NCI-H2107 treated with DMSO at 0.1 percent for 48 hours (cell line): ENCODE measurements around the gene SLC13A1.

Source experiments
- DNase-seq: peaks from one replicate; lab custom pipeline; 2025; ENCODE audit not compliant: unreplicated experiment; lab: John Stamatoyannopoulos, UW

The SLC13A1 gene

GRCh38 chr7:123193235-123193634, 6.5 kb downstream of the SLC13A1 start:
- DNase-seq, result no peak

GRCh38 chr7:123191132-123191531, 8.6 kb downstream of the SLC13A1 start:
- no peak for DNase-seq

- no peak for DNase-seq
Observed at GRCh38 chr7:123190109-123190831, 9.5 kb downstream of the SLC13A1 start.

- no peak for DNase-seq
Observed at GRCh38 chr7:123185756-123186155, 14.0 kb downstream of the SLC13A1 start.

- no peak for DNase-seq
Observed at GRCh38 chr7:123184271-123184670, 15.5 kb downstream of the SLC13A1 start.

- no peak for DNase-seq
Observed at GRCh38 chr7:123183431-123183830, 16.3 kb downstream of the SLC13A1 start.

GRCh38 chr7:123177442-123177841, 22.3 kb downstream of the SLC13A1 start:
- DNase-seq, result no peak

GRCh38 chr7:123170333-123171246, 29.2 kb downstream of the SLC13A1 start:
- no peak for DNase-seq

GRCh38 chr7:123169065-123169464, 30.7 kb downstream of the SLC13A1 start:
- no peak for DNase-seq

GRCh38 chr7:123157606-123158005, 42.2 kb downstream of the SLC13A1 start:
- DNase-seq, result no peak

- no peak for DNase-seq
Observed at GRCh38 chr7:123155571-123155970, 44.2 kb downstream of the SLC13A1 start.

GRCh38 chr7:123154231-123154860, 45.4 kb downstream of the SLC13A1 start:
- DNase-seq, result peak; percentile 60

GRCh38 chr7:123151443-123151842, 48.3 kb downstream of the SLC13A1 start:
- DNase-seq, result no peak

GRCh38 chr7:123148813-123149212, 51.0 kb downstream of the SLC13A1 start:
- no peak for DNase-seq

- no peak for DNase-seq
Observed at GRCh38 chr7:123143252-123144006, 56.3 kb downstream of the SLC13A1 start.

GRCh38 chr7:123140561-123140960, 59.2 kb downstream of the SLC13A1 start:
- DNase-seq, result no peak

GRCh38 chr7:123135960-123136359, 63.8 kb downstream of the SLC13A1 start:
- no peak for DNase-seq

- DNase-seq, result no peak
Observed at GRCh38 chr7:123133924-123134323, 65.8 kb downstream of the SLC13A1 start.

- no peak for DNase-seq
Observed at GRCh38 chr7:123131961-123132360, 67.8 kb downstream of the SLC13A1 start.

GRCh38 chr7:123131556-123131955, 68.2 kb downstream of the SLC13A1 start:
- no peak for DNase-seq

GRCh38 chr7:123131140-123131539, 68.6 kb downstream of the SLC13A1 start:
- DNase-seq, result no peak
